MCF 10A (cell line): ENCODE measurements around the gene SLC22A24. TPM values are rescaled to one million over a fixed set of nuclear protein-coding genes. Genes with fewer than 3 reads are reported as not detected.
"Not testable (repeated sequence)": the region's sequence is repeated elsewhere in the genome, so short reads cannot be mapped to it uniquely, and the experiment has no call there.

Experiments used
- BruUV-seq: library from RNA; stranded (reverse); fragments of 400-500 nt; replicated peaks from 2 replicates; lab custom pipeline; 2021; lab: Mats Ljungman, UMichigan
- CTCF ChIA-PET: fragments of 300-600 bp; sonication (Branson Sonifier 250); formaldehyde crosslinking; extraction: SDS; loops from one replicate; lab custom pipeline; 2021; ENCODE audit warnings: antibody characterized with exemption, inconsistent platforms; lab: Yijun Ruan, JAX
- POLR2A ChIA-PET: fragments of 300-600, 350-650 bp; sonication (Branson Sonifier 250); formaldehyde crosslinking; extraction: SDS; loops from one replicate; lab custom pipeline; 2020; ENCODE audit warnings: antibody characterized with exemption, inconsistent platforms; lab: Yijun Ruan, JAX
- DNase-seq: peaks from one replicate; pipeline ENCODE4 v3.0.0-alpha.2; 2018; ENCODE audit not compliant: unreplicated experiment
- H3K27ac Mint-ChIP-seq: one replicate; pipeline ENCODE4 v1.8.0; 2022; ENCODE audit warnings: mild to moderate bottlenecking, low read depth, mixed read lengths; ENCODE audit not compliant: unreplicated experiment
- H3K27me3 Mint-ChIP-seq: one replicate; pipeline ENCODE4 v1.8.0; 2022; ENCODE audit warnings: mixed read lengths; ENCODE audit not compliant: insufficient read depth, unreplicated experiment
- H3K36me3 Mint-ChIP-seq: one replicate; pipeline ENCODE4 v1.8.0; 2022; ENCODE audit warnings: mild to moderate bottlenecking, moderate library complexity, mixed read lengths; ENCODE audit not compliant: insufficient read depth, unreplicated experiment
- H3K4me1 Mint-ChIP-seq: one replicate; pipeline ENCODE4 v1.8.0; 2022; ENCODE audit warnings: mixed read lengths; ENCODE audit not compliant: insufficient read depth, unreplicated experiment
- H3K4me3 Mint-ChIP-seq: one replicate; pipeline ENCODE4 v1.8.0; 2022; ENCODE audit warnings: mild to moderate bottlenecking, moderate library complexity, mixed read lengths; ENCODE audit not compliant: unreplicated experiment
- H3K9me3 Mint-ChIP-seq: one replicate; pipeline ENCODE4 v1.8.0; 2022; ENCODE audit warnings: mixed read lengths; ENCODE audit not compliant: unreplicated experiment
- intact Hi-C: fragments of 100-400 bp; cut with micrococcal nuclease; formaldehyde crosslinking; loops from 2 replicates; pipeline ENCODE4 v1.14.1; 2022
- total RNA-seq: library from RNA; stranded (reverse); gene quantifications from 2 replicates; pipeline ENCODE4 v1.2.3, GENCODE V29; 2022
- TF ChIP-seq, protein P1 (sequence below): fragments of 200-600 bp; IDR thresholded peaks from one replicate; pipeline ENCODE4 v1.8.0; 2022; ENCODE audit warnings: antibody characterized with exemption, mild to moderate bottlenecking; ENCODE audit not compliant: unreplicated experiment

SLC22A24 gene
- total RNA-seq, 1 experiment from 2014 or later: not detected

DNA sequence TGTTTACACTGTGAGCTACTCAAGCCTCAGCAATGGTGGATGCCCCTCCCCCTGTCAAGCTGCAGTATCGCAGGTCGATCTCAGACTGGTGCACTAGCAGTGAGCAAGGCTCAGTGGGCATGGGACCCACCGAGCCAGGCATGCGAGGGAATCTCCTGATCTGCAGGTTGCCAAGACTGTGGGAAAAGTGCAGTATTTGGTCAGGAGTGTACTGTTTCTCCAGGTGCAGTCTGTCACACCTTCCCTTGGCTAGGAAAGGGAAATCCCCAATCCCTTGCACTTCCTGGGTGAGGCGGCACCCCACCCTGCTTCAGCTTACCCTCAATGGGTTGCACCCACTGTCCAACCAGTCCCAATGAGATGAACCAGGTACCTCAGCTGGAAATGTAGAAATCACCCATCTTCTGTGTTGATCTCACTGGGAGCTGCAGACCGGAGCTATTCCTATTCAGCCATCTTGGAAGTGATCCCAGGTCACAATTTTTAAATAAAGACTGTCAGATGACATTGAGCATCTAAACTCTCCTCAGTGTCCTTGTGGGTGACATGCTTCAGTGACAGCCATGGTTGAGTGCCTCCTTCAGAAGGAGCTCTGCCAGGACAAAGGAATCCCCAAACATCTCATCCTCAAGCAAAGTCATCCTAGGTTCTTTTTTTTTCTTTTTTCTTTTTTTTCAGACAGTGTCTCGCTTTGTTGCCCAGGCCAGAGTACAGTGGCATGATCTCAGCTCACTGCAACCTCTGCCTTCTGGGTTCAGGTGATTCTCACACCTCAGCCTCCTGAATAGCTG is 10.8 kb downstream of the SLC22A24 start:
- H3K4me1 Mint-ChIP-seq: no peaks in the 10 kb centered on the region
- ChIA-PET POLR2A (no interaction called here), CTCF (no interaction called here)
- no peak overlapping the region for H3K4me3 Mint-ChIP-seq
- DNase-seq: no peak
- TF ChIP-seq, protein P1, sequence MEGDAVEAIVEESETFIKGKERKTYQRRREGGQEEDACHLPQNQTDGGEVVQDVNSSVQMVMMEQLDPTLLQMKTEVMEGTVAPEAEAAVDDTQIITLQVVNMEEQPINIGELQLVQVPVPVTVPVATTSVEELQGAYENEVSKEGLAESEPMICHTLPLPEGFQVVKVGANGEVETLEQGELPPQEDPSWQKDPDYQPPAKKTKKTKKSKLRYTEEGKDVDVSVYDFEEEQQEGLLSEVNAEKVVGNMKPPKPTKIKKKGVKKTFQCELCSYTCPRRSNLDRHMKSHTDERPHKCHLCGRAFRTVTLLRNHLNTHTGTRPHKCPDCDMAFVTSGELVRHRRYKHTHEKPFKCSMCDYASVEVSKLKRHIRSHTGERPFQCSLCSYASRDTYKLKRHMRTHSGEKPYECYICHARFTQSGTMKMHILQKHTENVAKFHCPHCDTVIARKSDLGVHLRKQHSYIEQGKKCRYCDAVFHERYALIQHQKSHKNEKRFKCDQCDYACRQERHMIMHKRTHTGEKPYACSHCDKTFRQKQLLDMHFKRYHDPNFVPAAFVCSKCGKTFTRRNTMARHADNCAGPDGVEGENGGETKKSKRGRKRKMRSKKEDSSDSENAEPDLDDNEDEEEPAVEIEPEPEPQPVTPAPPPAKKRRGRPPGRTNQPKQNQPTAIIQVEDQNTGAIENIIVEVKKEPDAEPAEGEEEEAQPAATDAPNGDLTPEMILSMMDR: no peak
- intact Hi-C loops: no loop called here
- H3K36me3 Mint-ChIP-seq: no peaks in the 10 kb centered on the region
- no TSS peak for BruUV-seq
- H3K27me3 Mint-ChIP-seq: peaks cover 63% of the 10 kb centered on the region
- no peak overlapping the region for H3K27ac Mint-ChIP-seq
- H3K9me3 Mint-ChIP-seq: peaks cover 8% of the 10 kb centered on the region

DNA sequence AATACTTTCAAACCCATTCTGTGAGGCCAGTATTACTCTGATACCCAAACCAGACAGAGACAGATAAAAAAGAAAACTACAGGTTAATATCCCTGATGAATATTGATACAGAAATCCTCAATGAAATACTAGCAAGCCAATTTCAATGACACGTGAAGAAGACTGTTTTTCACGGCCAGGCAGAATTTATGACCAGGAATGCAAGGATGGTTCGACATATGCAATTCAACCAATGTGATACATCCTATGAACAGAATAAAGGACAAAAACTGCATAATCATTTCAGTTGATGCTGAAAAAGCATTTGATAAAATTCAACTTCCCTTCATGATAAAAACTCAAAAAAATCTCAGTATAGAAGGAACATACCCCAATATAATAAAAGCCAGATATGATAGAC is 44.5 kb downstream of the SLC22A24 start:
- CTCF ChIA-PET: no interaction called here
- no peaks in the 10 kb centered on the region for H3K4me1 Mint-ChIP-seq

DNA sequence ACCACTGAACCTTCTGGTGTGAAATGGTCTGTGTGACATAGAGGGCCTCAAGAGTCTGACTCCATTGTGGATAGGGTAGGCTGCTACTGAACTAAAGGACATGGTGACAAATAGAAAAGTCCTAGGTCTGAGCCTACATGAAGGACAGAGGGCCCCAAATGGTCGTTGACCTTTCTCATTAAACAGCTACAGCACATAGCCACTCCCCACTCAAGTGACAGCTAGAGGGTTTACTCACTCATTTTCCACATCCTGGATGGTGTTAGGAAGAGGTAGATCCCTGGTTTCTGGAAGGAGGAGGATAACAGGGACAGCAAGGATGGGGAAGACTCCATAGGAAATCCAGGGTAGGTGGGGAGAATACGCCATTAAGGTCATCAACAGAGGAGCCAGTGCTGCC is 63.3 kb downstream of the SLC22A24 start:
- no TSS peak for BruUV-seq
- intact Hi-C loops: no loop called here
- ChIA-PET CTCF (interaction anchor here (0.5 kb wide), 1 partner anchor 1564 kb away, joined by 3 read pairs; no protein-coding TSS in a partner anchor), POLR2A (no interaction called here)
- Mint-ChIP-seq H3K27me3 (peaks cover 35% of the 10 kb centered on the region), H3K27ac (no peak overlapping the region), H3K9me3 (no peaks in the 10 kb centered on the region), H3K36me3 (peaks cover 8% of the 10 kb centered on the region), H3K4me1 (no peaks in the 10 kb centered on the region), H3K4me3 (no peak overlapping the region)
- TF ChIP-seq, protein P1: no peak
- DNase-seq: no peak

More for the DNA sequence above, 44.5 kb downstream of the SLC22A24 start:
- TF ChIP-seq, protein P1: no peak
- no peak overlapping the region for H3K4me3 Mint-ChIP-seq
- H3K9me3 Mint-ChIP-seq: peaks cover 8% of the 10 kb centered on the region
- BruUV-seq: no TSS peak
- no peaks in the 10 kb centered on the region for H3K36me3 Mint-ChIP-seq
- no peaks in the 10 kb centered on the region for H3K27me3 Mint-ChIP-seq
- no peak for DNase-seq
- POLR2A ChIA-PET: no interaction called here
- intact Hi-C loops: no loop called here
- no peak overlapping the region for H3K27ac Mint-ChIP-seq

DNA sequence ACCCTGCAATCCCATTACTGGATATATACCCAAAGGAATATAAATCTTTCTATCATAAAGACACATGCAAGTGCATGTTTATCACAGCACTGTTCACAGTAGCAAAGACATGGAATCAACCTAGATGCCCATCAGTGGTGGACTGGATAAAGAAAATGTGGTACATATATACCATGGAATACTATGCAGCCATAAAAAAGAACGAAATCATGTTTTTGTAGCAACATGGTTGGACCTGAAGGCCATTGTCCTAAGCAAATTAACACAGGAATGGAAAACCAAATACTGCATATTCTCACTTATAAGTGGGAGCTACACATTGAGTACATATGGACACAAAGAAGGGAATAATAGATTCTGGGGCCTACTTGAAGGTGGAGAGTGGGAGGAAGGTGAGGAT is 97.8 kb downstream of the SLC22A24 start:
- DNase-seq, H3K4me3 Mint-ChIP-seq, intact Hi-C loops, H3K4me1 Mint-ChIP-seq, H3K9me3 Mint-ChIP-seq, H3K27me3 Mint-ChIP-seq, H3K36me3 Mint-ChIP-seq, H3K27ac Mint-ChIP-seq, BruUV-seq: not testable (repeated sequence)
- POLR2A ChIA-PET: interaction anchor here (0.6 kb wide), 1 partner anchor 96 kb away, joined by 3 read pairs; no protein-coding TSS in a partner anchor
- CTCF ChIA-PET: interaction anchor here (1.4 kb wide), 1 partner anchor 11 kb away, joined by 6 read pairs; no protein-coding TSS in a partner anchor
